IPS-NIHi7 (cell line): ENCODE data around the gene SPX.

ENCODE experiments used
- DNase-seq: peaks from one replicate; pipeline ENCODE4 v3.0.0; 2012; ENCODE audit warnings: mixed read lengths; ENCODE audit errors: extremely low spot score

Gene SPX

DNA sequence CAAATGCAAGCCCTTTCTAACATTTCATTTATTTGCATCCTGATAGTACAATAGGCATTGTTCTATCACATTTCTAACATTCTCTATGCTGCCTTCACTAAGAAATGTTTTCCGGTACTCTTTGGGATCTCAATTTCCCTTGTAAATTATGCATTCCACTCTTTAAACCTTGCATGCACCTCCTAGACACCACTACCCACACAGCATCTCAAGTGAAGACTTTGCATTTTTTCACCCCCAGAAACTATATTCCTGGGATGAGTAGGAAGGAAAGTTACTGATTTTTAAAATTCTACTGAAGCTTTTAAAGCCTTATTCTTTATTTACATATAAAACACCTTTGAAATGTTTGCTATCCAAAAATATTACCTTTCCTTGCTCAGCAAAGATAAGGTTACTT is 51.4 kb downstream of the SPX start:
- DNase-seq = no peak

GRCh38 chr12:21580748-21581516 is 54.8 kb downstream of the SPX start:
- no peak for DNase-seq
